ENCODE results near the gene SMG1.

SMG1 gene

DNA sequence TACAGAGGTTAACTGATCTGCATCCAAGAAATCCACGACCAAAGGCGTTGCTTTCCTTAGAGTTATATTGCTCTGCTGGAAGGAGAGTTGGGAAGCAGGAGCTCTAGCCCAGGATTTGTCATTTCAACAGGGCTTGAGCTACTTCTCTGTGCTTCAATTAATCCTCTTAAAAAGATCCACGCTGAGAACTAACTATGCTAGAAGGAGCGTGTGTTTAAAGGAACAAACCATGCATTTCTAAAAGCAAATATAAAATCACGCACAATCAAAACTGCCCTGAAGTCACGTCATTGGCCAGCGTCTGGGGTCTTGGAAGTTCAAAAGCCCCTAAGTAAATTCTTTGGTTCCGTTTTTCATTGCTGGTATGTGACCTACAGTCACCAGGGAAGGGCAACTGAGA, 125.9 kb downstream of the SMG1 start:
- TF ChIP-seq, protein P1, sequence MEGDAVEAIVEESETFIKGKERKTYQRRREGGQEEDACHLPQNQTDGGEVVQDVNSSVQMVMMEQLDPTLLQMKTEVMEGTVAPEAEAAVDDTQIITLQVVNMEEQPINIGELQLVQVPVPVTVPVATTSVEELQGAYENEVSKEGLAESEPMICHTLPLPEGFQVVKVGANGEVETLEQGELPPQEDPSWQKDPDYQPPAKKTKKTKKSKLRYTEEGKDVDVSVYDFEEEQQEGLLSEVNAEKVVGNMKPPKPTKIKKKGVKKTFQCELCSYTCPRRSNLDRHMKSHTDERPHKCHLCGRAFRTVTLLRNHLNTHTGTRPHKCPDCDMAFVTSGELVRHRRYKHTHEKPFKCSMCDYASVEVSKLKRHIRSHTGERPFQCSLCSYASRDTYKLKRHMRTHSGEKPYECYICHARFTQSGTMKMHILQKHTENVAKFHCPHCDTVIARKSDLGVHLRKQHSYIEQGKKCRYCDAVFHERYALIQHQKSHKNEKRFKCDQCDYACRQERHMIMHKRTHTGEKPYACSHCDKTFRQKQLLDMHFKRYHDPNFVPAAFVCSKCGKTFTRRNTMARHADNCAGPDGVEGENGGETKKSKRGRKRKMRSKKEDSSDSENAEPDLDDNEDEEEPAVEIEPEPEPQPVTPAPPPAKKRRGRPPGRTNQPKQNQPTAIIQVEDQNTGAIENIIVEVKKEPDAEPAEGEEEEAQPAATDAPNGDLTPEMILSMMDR (IDR thresholded peaks at IDR 0.05; ENCODE audit: extremely low read depth, insufficient read depth, missing control alignments): no peak
- DNase-seq (ENCODE audit: low spot score): no peak
- in situ Hi-C loops (cut with MboI; ENCODE audit: low pct_unique_long_range_greater_than_20kb, low sequenced_read_pairs, unreplicated experiment): no loop called here

DNA sequence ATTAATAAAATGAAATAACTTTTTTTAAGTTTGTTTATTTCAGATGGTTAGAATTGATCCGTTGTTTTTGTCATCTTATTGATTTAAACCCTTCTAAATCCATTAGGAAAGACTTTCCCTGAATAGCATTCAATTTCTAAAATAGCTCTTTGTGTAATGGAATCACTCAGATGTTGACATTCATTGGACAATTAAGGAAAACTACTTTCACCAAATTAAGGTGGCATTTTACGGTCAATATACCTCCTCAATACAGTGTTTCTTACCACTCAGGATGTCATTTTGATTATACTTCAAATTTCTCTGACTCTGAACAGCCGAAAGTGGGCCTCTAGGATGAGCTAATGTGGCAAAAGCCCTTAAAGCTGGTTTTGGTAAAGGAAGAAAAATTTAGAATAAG, 126.7 kb downstream of the SMG1 start:
- DNase-seq (ENCODE audit: low spot score): no peak
- in situ Hi-C loops (cut with MboI; ENCODE audit: low pct_unique_long_range_greater_than_20kb, low sequenced_read_pairs, unreplicated experiment): loop anchor here (25.0 kb wide), 1 partner anchor 1512 kb away; no protein-coding TSS in a partner anchor
- TF ChIP-seq, protein P1 (IDR thresholded peaks at IDR 0.05; ENCODE audit: extremely low read depth, insufficient read depth, missing control alignments): no peak

DNA sequence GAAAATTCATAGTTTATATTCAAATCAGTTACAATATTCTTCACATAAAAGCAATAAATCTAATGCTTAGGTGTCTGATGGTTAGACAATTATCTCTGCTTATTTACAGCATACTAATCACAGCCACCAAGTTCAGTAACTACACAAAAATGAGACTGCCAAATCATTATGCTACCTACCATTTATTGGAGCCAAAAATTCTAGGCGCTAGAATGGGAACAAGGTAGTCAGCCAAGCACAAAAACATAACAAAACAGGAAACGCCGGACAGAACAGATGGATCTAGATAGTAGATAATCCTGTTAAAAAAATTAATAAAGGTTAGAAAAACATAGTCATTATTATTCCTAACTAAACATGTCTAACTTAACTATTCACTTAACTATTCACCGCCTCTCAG, 128.5 kb downstream of the SMG1 start:
- TF ChIP-seq, protein P1 (IDR thresholded peaks at IDR 0.05; ENCODE audit: extremely low read depth, insufficient read depth, missing control alignments): no peak
- no peak for DNase-seq (ENCODE audit: low spot score)
- in situ Hi-C loops (cut with MboI; ENCODE audit: low pct_unique_long_range_greater_than_20kb, low sequenced_read_pairs, unreplicated experiment): loop anchor here (25.0 kb wide), 1 partner anchor 1510 kb away; no protein-coding TSS in a partner anchor

DNA sequence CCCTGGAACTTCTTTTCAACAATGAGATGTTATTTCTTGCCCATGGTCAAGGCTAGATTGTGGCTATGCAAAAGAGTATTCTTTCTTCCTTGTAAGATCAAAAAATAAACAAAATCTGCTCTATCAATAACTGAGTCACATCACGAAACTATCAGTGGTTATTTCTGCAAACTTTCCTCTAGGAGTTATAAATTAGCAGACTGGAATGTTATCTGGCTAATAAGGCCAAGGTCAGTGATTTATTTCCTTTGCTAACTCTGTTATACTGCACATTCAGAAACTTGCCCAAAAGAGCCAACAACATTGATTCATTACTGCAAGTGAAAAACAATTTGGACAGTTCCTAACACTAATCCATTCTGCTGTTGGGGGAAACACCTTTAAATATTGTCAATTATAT, 129.8 kb downstream of the SMG1 start:
- in situ Hi-C loops (cut with MboI; ENCODE audit: low pct_unique_long_range_greater_than_20kb, low sequenced_read_pairs, unreplicated experiment): loop anchor here (25.0 kb wide), 1 partner anchor 1509 kb away; no protein-coding TSS in a partner anchor
- TF ChIP-seq, protein P1 (IDR thresholded peaks at IDR 0.05; ENCODE audit: extremely low read depth, insufficient read depth, missing control alignments): no peak
- no peak for DNase-seq (ENCODE audit: low spot score)

GRCh38 chr16:18792836-18793433, 133.3 kb downstream of the SMG1 start:
- in situ Hi-C loops (cut with MboI; ENCODE audit: low pct_unique_long_range_greater_than_20kb, low sequenced_read_pairs, unreplicated experiment): loop anchor here (25.0 kb wide), 1 partner anchor 1506 kb away; no protein-coding TSS in a partner anchor
- DNase-seq (ENCODE audit: low spot score): no peak
- TF ChIP-seq, protein P1 (IDR thresholded peaks at IDR 0.05; ENCODE audit: extremely low read depth, insufficient read depth, missing control alignments): no peak

- DNase-seq (ENCODE audit: low spot score): peak; percentile 96
- in situ Hi-C loops (cut with MboI; ENCODE audit: low pct_unique_long_range_greater_than_20kb, low sequenced_read_pairs, unreplicated experiment): loop anchor here (25.0 kb wide), 1 partner anchor 1503 kb away; no protein-coding TSS in a partner anchor
- TF ChIP-seq, protein P1 (IDR thresholded peaks at IDR 0.05; ENCODE audit: extremely low read depth, insufficient read depth, missing control alignments): no peak
Measured at GRCh38 chr16:18789850-18790706, 136.1 kb downstream of the SMG1 start, which contains the start of gene RPS15A. TSS of gene RPS15A (minus strand) at chr16:18790334. CDS start at chr16:18789113, 1,221 bp downstream.

All from GM13977 (cell line).